Epithelial cell of esophagus (primary cell): ENCODE measurements around the gene CHN2.

Experiments used
- DNase-seq: peaks from one replicate; pipeline ENCODE4 v3.0.0; 2010; ENCODE audit warnings: low read depth
- H3K4me3 ChIP-seq: 2 replicates; pipeline ENCODE4 v1.5.1; 2011; ENCODE audit warnings: mild to moderate bottlenecking, low read length, control low read depth
- CTCF ChIP-seq: IDR thresholded peaks from 2 replicates; pipeline ENCODE4 v1.5.1; 2011; ENCODE audit warnings: low read depth, mild to moderate bottlenecking, low read length, control low read depth, inconsistent platforms; ENCODE audit not compliant: insufficient read depth; ENCODE audit errors: missing control alignments

The CHN2 gene

DNA sequence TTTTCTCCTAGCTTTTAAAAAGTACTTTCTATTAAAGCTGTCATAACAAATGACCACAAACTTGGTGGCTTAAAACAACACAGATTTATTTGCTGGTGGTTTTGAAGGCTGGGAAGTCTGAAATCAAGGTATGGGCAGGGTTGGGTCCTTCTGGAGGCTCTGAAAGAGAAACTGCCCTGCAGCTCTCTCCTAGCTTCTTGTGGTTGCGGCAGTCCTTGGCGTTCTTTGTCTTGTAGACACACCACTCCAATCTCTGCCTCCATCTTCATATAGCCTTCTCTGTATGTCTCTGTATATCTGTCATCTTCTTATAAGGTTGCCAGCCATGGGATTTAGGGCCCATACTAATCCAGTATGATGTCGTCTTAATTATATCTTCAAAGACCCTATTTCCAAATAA lies 289.7 kb downstream of the CHN2 start:
- no peak overlapping the region for H3K4me3 ChIP-seq
- no peak for DNase-seq
- TF ChIP-seq CTCF = no peak

GRCh38 chr7:29485339-29486190 lies 291.0 kb downstream of the CHN2 start:
- TF ChIP-seq CTCF = no peak
- no peak overlapping the region for H3K4me3 ChIP-seq
- no peak for DNase-seq

DNA sequence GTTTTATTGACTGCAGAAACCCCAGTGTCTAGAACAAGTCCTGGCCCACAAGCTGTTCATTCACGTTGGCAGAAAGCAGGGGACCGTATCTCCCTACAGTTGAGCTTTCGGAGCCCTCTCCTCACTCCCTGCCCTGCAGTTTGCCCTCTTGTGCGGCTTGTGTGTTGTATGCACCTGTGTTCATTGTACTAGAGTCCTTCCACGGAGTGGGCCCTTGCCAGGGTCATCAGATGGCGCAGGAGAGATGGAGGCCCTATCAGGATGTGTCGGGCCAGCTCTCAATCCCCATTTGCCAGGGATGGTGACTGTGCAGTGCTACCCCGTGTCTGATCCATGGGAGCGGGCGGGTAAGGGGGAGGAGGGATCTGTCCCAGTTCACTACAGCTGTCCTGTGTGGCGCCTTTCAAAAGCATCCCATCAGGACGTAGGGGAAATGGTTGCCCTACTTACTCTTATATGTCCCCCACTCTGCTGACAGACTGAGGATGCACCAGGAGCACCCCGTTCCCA lies 291.7 kb downstream of the CHN2 start:
- DNase-seq = no peak
- no peak overlapping the region for H3K4me3 ChIP-seq
- TF ChIP-seq CTCF = no peak

DNA sequence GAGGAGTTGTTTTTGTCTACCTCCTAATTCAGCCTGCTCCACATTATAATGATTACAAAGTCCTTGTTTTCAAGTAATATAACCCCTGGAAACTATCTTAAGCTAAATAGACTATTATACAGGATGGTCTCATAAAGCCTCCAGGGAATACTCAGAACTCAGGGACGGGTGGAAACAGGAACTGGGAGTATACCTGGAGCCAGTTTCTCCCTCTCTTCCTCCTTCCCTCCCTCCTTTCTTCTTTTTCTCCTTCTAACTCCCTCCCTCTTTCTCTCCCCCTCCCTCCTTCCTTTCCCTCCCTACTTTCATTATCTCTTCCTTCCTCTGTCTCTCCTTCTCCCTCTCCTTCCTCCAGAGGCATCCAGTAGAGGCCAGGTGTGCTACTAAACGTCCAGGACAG lies 292.8 kb downstream of the CHN2 start:
- DNase-seq = no peak
- no peak overlapping the region for H3K4me3 ChIP-seq
- no peak for TF ChIP-seq CTCF

GRCh38 chr7:29488203-29488970 lies 293.8 kb downstream of the CHN2 start:
- DNase-seq = no peak
- TF ChIP-seq CTCF = no peak
- H3K4me3 ChIP-seq = no peak overlapping the region

DNA sequence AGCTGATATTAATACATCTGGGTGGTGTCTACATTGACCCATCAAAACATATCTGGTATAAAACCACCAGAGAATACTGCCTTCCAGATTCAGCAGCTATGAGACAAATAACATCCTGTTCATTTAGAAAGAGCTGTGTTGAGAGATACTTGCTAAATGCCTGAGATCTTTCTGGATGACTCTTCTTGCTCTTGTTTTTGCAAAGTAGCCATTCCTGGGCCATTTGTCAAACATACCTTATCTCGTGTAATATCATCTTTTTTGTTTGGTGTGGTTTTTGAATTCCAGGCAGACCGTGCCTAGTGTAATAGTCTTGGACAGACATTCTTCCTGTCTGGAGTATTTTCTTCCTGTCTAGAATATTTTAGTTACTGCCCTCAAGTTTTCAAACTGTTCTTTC lies 294.4 kb downstream of the CHN2 start:
- DNase-seq = peak; percentile 53
- no peak overlapping the region for H3K4me3 ChIP-seq
- TF ChIP-seq CTCF = no peak
